GM19193 (cell line): Measurements from ENCODE around the gene WASHC4.
A peak's percentile ranks its signal among the peaks of the same experiment; 100 is the strongest.

Experiments used
- POLR2A ChIP-seq: IDR thresholded peaks from 4 replicates; pipeline ENCODE4 v1.6.1; 2011; ENCODE audit not compliant: insufficient read depth, insufficient read length; ENCODE audit errors: extremely low read depth

The WASHC4 gene

DNA sequence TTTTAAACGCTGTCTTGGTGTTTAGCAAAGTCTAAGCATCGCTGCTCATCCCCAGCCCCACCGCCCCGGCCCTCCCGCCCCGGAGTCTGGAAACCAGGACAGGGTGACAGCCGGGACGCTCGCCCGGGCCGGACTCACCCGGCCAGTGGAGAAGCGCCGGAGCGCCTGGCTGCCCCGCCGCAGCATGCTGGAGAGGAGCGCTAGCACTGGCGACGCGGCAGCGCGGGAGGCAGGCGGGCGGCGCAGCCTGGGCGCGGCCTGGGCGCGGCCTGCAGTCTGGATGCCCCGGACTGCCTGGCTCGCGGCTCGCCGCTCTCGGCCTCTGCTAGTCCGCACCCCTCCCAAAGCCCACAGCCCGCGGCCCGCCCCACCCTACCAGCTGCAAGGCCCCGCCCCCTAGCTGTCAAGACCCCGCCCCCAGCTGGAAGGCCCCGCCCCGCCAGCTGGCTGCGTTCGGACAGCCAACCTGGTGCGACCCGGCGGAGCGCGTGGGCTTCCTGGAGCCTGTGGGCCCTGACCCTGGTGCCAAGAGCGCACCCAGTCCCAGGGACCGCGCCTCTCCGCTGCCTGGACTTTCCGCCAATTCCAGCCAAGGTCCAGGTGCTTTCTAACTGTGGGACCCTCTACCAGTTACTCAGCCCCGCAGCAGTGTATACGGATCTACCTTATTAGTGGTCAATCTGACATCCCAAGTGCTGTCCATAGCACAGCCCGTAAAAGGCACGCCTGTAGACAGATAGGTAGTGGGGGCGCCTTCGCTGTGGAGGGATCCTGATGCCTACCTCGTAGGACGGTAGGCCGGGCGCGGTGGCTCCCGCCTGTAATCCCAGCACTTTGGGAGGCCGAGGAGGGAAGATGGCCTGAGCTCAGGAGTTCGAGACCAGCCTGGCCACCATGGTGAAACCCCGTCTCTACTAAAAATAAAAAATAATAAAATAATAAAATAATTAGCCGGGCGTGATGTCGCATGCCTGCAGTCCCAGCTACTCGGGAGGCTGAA, 23.0 kb upstream of the WASHC4 start, which contains the start of gene ALDH1L2:
ALDH1L2 (minus strand) TSS at position 208 of the 1,000 bp plus-strand sequence; CDS start at position 186, 22 bp downstream.
- peak; percentile 50 for TF ChIP-seq POLR2A

DNA sequence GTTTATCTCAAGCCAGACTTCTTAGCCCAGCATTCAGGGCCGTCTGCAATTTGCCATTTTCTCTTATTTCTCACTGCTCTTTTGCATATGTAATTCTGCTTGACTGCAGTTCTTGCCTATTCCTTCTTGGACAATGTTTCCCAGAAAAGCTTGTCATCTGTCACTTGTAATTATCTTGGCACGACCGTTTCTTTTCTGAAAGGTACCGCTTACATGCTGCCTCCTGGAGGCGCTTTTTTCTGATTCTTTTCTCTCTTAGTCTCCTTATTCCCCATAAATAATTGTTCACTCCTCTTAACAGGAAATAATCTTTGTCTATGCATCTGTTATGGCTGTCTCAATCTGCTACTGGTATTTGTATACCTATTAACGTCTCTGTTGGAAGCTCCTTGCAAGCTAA, 22.0 kb upstream of the WASHC4 start:
- no peak for TF ChIP-seq POLR2A

DNA sequence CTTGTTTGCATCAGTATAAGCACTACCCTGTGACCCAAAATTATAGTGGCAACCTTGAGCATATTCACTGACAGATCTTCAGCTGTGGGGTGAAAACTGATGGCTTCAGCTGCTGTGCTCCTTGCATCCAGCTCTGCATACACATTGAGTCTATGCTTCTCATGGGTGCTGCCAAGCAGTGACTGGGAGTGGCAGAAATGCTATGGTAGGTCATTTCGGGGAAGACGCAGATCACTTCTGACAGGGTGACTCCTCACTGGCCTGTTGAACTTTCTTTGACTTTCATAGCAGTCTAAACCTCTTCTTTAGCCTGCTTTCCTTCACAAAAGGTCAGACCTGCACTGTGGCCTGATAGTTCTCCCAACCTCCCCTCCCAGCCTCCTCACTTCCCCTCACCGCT, 17.7 kb upstream of the WASHC4 start:
- no peak for TF ChIP-seq POLR2A

DNA sequence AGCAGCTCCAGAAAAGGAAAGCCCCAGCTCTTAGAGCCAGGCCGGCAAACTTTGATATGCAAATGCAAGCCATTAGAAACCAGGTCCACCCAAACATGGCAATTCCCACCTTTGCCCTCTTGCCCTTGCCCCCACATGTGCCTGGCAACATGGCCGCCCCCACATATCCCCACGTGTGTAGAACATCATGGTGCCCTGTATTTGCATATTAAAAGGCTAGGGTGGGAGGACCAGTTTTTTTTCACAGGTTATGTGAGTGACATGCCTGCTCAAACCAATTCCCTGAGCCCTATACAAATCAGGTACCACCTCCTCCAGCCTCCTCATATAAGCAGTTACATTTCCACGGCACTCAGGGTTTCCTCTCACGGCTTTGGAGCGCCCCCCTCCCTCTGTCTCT, 17.2 kb upstream of the WASHC4 start:
- no peak for TF ChIP-seq POLR2A

DNA sequence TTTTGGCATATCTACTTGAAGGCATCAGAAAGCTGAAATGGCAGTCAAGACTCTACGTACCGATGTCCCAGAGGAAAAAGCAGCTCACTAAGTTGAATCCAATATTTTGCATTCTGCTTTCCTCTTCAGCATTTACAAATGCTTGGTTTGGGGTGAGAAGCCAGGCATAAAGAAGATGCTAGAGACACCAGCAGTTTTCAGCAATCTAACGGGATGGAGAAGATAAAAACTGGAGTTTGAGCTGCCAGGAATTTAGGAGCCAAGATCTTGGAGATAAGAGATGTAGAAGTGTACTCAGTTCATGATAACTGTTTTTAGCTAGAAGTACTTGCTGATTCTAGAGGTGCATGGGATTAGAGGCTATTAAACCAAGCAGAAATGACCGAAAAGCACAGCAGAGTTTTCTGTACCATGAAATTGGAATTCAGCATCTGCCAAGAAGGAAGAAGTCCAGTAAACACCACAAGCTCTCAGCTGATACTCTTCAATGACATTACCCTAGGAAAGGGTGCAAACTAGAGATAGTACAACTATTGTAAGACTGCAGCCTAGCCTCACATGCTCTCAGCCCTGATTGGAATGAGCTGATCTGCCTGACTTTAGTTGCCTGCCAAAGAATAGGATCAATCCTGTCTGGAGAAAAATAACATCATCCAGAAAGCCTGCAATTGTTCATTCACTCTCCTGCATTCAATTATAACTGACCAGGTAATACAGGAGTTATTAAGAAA, 15.9 kb upstream of the WASHC4 start:
- no peak for TF ChIP-seq POLR2A

DNA sequence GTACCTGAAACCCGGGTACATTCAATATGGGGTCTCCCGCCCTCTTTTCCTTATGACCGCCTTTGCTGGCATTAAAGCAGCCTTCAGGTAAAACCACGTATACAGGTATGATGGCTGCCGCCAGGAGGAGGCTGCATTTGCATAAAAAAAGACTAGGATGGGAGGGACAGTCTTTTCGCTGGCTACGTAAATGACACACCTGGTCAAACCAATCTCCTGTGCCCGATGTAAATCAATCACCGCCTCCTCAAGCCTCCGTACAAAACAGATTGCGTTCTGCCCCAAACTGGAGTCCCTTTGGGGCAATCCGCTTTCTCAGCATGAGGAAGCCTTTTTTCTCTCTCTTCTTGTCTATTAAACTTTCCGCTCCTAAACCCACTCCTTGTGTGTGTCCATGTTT, 15.2 kb upstream of the WASHC4 start:
- no peak for TF ChIP-seq POLR2A

DNA sequence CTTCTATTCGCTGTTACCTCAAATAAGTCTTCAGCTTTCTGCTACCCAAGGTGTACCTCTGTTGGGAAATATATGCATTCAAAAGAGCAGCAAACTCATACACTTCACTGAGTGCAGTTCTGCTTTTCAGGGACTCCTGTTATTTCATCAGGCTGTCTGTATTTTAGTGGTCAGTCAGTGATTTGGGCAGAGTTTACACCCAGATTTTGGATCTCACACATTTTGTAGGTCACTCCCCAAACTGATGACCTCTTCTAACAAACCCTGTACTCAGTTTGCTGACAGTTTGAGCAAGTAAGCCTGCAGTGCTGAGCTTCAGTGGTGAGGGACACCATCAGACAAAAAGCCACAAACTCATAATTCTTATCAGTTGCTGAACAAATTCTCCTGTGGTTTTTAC, 8.2 kb upstream of the WASHC4 start:
- no peak for TF ChIP-seq POLR2A

DNA sequence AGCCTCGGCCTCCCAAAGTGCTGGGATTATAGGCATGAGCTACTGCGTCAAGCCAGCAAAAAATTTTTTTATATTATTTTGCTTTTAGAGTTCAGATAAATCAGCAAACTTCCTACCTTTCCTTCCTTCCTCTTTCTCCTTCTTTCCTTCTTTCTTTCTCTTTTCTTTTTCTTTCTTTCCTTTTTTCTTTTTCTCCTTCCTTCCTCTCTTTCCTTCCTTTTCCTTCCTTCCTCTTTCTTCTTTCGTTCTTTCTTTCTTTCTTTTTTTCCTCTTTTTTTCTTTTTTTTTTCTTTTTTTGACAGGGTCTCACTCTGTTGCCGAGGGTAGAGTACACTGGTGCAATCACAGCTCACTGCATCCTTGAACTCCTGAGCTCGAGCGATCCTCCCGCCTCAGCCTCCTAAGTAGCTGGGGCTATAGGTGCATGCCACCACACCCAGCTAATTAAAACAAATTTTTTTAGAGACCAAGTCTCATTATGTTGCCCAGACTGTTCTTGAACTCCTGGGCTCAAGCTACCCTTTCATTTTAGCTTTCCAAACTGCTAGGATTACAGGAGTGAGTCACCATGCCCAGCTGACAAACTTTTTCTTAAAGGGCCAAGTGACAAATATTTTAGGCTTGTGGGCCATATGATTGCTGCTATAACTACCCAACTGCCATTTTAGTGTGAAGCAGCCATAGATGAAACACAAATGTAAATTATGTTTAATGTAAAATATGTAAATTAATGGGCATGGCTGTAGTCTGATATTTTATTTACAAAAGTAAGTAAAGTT, 7.1 kb upstream of the WASHC4 start:
- TF ChIP-seq POLR2A: no peak

DNA sequence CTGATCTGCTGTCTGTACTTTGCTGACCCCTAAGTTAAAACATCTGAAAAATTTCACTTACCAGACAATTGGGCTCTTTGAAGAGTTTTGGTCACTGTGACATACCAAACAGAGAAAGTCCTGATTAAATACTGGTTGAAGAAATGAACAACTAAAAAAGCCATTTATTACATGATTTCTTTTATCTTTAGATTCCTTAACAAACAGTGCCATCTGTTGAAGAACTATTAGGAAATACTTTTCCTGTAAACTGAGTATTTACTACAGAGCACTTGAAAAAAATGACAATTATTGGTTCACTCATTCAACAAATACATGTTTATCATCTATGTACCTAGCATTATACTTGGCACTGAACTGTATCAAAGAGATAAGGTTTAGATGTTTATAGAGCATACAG, 6.5 kb upstream of the WASHC4 start:
- no peak for TF ChIP-seq POLR2A

DNA sequence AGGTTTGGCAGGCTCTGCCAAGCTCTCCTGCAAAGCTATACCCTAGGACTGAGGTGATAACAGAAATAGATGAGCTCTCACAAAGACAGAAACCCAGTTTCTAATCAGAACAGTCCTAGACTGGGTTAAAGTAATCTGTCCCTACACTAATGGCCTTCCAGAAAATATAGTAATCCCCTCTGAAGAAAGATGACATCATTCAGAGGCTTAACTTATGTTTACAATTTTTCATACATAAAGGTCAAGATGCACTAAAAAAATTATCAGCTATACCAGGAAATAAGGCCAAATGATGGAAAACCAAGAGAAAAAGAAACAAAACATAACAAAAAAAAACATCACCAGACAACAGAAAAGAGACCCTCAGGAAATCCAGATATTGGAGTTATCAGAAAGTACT, 4.9 kb upstream of the WASHC4 start:
- no peak for TF ChIP-seq POLR2A

DNA sequence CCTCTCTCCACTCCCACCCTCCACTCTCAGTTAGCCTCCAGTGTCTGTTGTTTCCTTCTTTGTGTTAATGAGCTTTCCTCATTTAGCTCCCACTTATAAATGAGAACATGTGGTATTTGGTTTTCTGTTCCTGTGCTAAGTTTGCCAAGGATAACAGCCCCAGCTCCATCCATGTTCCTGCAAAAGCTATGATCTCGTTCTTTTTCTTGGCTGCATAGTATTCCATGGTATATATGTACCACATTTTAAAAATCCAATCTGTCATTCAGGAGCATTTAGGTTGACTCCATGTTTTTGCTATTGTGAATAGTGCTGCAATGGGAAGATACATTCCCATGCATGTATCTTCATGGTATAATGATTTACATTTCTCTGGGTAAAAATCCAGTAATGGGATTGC, 2.8 kb upstream of the WASHC4 start:
- TF ChIP-seq POLR2A: no peak

DNA sequence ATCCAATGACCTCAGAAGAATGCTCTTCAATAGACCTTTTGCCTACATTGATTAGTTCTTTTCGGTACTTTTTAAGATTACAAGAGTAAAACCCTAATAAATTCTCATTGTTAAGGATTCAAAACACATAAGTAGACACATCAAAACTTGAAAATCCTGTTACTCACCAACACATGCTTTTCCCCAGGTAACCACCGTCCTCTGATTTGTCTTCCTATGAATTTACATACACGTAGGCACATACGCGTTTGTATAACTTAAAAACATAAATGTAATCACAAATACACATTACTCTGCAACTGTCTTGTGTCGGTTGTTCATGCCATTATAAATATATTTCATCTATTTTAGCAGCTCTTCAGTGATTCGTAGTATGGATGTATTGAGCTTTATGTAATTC, 910 bp upstream of the WASHC4 start:
- TF ChIP-seq POLR2A: no peak

DNA sequence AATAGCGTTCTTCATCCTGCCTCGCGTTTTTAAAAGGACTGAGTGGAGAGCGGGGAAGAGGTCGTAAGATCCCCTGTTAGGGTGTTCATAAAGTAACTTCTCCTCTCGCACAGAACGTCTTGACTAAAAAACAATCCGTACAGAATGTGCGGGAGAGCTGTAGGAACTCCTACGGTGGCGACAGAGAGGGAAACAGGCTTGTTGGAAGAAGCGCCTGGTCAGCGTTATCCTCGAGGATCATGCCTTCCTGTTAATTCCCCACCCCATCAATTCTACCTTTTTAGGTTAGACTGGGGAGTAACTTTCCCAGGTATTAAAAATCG, 399 bp upstream of the WASHC4 start:
- no peak for TF ChIP-seq POLR2A

DNA sequence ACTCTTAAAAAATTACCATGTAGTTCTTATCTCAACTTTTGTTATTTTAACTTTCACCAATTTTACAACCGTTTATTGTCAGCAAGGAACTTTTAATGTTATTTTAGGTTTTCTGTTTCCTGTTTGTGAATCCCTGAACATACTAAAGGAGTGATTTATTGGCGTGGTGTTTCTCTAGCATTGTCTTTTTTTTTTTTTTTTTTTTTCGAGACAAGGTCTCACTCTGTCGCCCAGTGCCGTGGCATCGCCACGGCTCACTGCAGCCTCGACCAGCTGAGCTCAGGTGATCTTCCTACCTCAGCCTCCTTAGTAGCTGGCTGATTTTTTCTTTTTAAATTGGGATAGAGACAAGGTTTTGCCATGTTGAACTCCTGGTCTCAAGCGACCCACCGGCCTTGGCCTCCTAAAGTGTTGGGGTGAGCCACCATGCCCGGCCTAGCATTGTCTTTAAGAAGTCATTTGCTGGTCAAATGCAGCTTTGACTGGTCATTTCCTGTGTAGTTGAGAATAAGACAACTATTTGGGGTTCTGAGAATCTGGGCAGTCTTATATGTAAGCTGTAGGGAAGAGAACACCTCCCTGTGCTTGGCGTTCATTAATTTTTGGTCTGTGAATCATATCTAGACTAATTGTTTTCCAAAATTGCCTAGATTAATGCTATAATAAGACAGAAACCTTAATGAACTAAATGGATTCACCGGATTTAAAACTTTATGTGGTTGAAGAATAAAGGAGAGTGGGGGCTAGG, 2.1 kb downstream of the WASHC4 start:
- no peak for TF ChIP-seq POLR2A
